Esophagus muscularis mucosa (tissue), 4 donors: Measurements from ENCODE around the gene PRKD1.

Source experiments
- EP300 ChIP-seq: sonication (generic); formaldehyde crosslinking; IDR thresholded peaks from one replicate; pipeline ENCODE4 v1.6.1; 2017; ENCODE audit warnings: antibody characterized with exemption
- POLR2AphosphoS5 ChIP-seq, 2 donors: sonication (generic); formaldehyde crosslinking; IDR thresholded peaks; one replicate each; pipeline ENCODE4 v1.6.1; 2017; ENCODE audit warnings: antibody characterized with exemption in 2 of 2
- TF ChIP-seq, protein P1 (sequence below), 3 experiments: fragments of 200-600 bp in 2 of 3; fragments of 450-650 bp in 1 of 3; sonication (generic) in 2 of 3; IDR thresholded peaks; one replicate each; pipeline ENCODE4 v1.5.1; 2017 to 2019; ENCODE audit warnings: antibody characterized with exemption in 3 of 3, mild to moderate bottlenecking in 2 of 3, moderate library complexity in 1 of 3

DNA sequence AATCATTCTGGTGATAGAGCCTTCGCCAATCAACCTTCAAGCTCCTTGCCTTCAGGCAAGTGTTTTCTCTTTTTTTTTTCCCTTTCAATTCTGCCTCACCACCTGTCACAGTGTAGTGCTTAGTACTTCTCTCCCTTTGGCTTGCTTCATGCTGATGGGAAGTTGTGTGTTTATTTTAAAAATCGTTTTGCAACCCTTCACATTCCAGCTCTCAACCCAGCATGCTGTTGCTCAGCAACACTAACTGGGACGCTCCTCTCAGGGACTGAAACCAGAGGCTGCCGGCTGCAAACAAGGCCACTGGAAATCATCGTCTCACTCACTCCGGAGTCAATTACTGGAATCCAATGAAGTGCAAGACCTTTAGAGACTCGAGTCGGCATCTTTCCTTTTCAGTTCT is 342.7 kb downstream of the PRKD1 start:
- TF ChIP-seq, protein P1, sequence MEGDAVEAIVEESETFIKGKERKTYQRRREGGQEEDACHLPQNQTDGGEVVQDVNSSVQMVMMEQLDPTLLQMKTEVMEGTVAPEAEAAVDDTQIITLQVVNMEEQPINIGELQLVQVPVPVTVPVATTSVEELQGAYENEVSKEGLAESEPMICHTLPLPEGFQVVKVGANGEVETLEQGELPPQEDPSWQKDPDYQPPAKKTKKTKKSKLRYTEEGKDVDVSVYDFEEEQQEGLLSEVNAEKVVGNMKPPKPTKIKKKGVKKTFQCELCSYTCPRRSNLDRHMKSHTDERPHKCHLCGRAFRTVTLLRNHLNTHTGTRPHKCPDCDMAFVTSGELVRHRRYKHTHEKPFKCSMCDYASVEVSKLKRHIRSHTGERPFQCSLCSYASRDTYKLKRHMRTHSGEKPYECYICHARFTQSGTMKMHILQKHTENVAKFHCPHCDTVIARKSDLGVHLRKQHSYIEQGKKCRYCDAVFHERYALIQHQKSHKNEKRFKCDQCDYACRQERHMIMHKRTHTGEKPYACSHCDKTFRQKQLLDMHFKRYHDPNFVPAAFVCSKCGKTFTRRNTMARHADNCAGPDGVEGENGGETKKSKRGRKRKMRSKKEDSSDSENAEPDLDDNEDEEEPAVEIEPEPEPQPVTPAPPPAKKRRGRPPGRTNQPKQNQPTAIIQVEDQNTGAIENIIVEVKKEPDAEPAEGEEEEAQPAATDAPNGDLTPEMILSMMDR (IDR thresholded peaks at IDR 0.05): no peak
- TF ChIP-seq EP300: no peak
- TF ChIP-seq POLR2AphosphoS5 (IDR thresholded peaks at IDR 0.05): peak; percentile 64 to 68
